ENCODE measurements around the gene MPHOSPH10. TPM values are rescaled to one million over a fixed set of nuclear protein-coding genes. Genes with fewer than 3 reads are reported as not detected.
A peak's percentile ranks its signal among the peaks of the same experiment; 100 is the strongest.
"Not testable (repeated sequence)": the region's sequence is repeated elsewhere in the genome, so short reads cannot be mapped to it uniquely, and the experiment has no call there.

MPHOSPH10 gene
- total RNA-seq: 10 to 100 TPM; 17.2 to 37.0 TPM

GRCh38 chr2:71130152-71130904, at the start of gene MPHOSPH10, which contains the start of gene MCEE:
TSS of gene MPHOSPH10 (plus strand) at chr2:71130634. CDS start at chr2:71130666, 32 bp downstream.
TSS of gene MCEE (minus strand) at chr2:71130229. CDS start at chr2:71130219, 10 bp downstream.
- Histone ChIP-seq H3K36me3 (peaks cover 15% of the 10 kb centered on the region), H3K4me1 (ENCODE audit: control insufficient read depth in 1 of 2, low read depth in 2 of 2) (peaks cover 25 to 37% of the 10 kb centered on the region in 2 donors), H3K9me3 (no peaks in the 10 kb centered on the region), H3K27me3 (replicated peaks; ENCODE audit: insufficient read depth) (no peaks in the 10 kb centered on the region), H3K4me3 (peak within 1 kb of the TSS; percentile 98), H3K27ac (peak within 1 kb of the TSS; percentile 94 to 96)
- DNase-seq (ENCODE audit: low spot score) (peak; percentile 72), ATAC-seq (ENCODE audit: insufficient number of reproducible peaks, low FRiP score, low read depth) (peak; percentile 96)
- no peak for TF ChIP-seq CTCF (IDR thresholded peaks at IDR 0.05)

- ATAC-seq (ENCODE audit: insufficient number of reproducible peaks, low FRiP score, low read depth): no peak
- DNase-seq (ENCODE audit: low spot score): no peak
- no peak overlapping the region for H3K27ac ChIP-seq
Measured at GRCh38 chr2:71082402-71083252, 47.8 kb upstream of the MPHOSPH10 start.

GRCh38 chr2:71083297-71083696, 47.1 kb upstream of the MPHOSPH10 start:
- H3K27ac ChIP-seq; H3K9me3 ChIP-seq; H3K4me3 ChIP-seq; ATAC-seq (ENCODE audit: insufficient number of reproducible peaks, low FRiP score, low read depth); DNase-seq (ENCODE audit: low spot score); H3K36me3 ChIP-seq; H3K4me1 ChIP-seq (ENCODE audit: control insufficient read depth in 1 of 2, low read depth in 2 of 2); H3K27me3 ChIP-seq (replicated peaks; ENCODE audit: insufficient read depth): not testable (repeated sequence)

More at GRCh38 chr2:71082402-71083252, 47.8 kb upstream of the MPHOSPH10 start:
- Histone ChIP-seq H3K27me3 (replicated peaks; ENCODE audit: insufficient read depth) (no peaks in the 10 kb centered on the region), H3K9me3 (no peaks in the 10 kb centered on the region), H3K4me1 (ENCODE audit: control insufficient read depth in 1 of 2, low read depth in 2 of 2) (no peaks in the 10 kb centered on the region), H3K4me3 (no peak overlapping the region), H3K36me3 (peaks cover under 1% of the 10 kb centered on the region)
- TF ChIP-seq CTCF (IDR thresholded peaks at IDR 0.05): no peak

GRCh38 chr2:71083752-71084312, 46.6 kb upstream of the MPHOSPH10 start:
- H3K4me1 ChIP-seq (ENCODE audit: control insufficient read depth in 1 of 2, low read depth in 2 of 2); DNase-seq (ENCODE audit: low spot score); H3K36me3 ChIP-seq; H3K27ac ChIP-seq; H3K9me3 ChIP-seq; ATAC-seq (ENCODE audit: insufficient number of reproducible peaks, low FRiP score, low read depth); H3K27me3 ChIP-seq (replicated peaks; ENCODE audit: insufficient read depth): not testable (repeated sequence)
- peak overlapping the region; percentile 38 for H3K4me3 ChIP-seq

GRCh38 chr2:71085325-71086003, 45.0 kb upstream of the MPHOSPH10 start:
- ATAC-seq (ENCODE audit: insufficient number of reproducible peaks, low FRiP score, low read depth); H3K4me3 ChIP-seq; H3K36me3 ChIP-seq; H3K27ac ChIP-seq; H3K9me3 ChIP-seq; H3K4me1 ChIP-seq (ENCODE audit: control insufficient read depth in 1 of 2, low read depth in 2 of 2); H3K27me3 ChIP-seq (replicated peaks; ENCODE audit: insufficient read depth); DNase-seq (ENCODE audit: low spot score): not testable (repeated sequence)

GRCh38 chr2:71089475-71089874, 41.0 kb upstream of the MPHOSPH10 start:
- DNase-seq (ENCODE audit: low spot score); H3K27ac ChIP-seq; H3K27me3 ChIP-seq (replicated peaks; ENCODE audit: insufficient read depth); H3K4me1 ChIP-seq (ENCODE audit: control insufficient read depth in 1 of 2, low read depth in 2 of 2); H3K9me3 ChIP-seq; H3K36me3 ChIP-seq; ATAC-seq (ENCODE audit: insufficient number of reproducible peaks, low FRiP score, low read depth); H3K4me3 ChIP-seq: not testable (repeated sequence)

GRCh38 chr2:71091808-71092207, 38.6 kb upstream of the MPHOSPH10 start:
- not testable (repeated sequence) for H3K36me3 ChIP-seq; H3K4me1 ChIP-seq (ENCODE audit: control insufficient read depth in 1 of 2, low read depth in 2 of 2); H3K9me3 ChIP-seq; H3K4me3 ChIP-seq; DNase-seq (ENCODE audit: low spot score); H3K27me3 ChIP-seq (replicated peaks; ENCODE audit: insufficient read depth); H3K27ac ChIP-seq; ATAC-seq (ENCODE audit: insufficient number of reproducible peaks, low FRiP score, low read depth)

- H3K36me3 ChIP-seq; DNase-seq (ENCODE audit: low spot score); ATAC-seq (ENCODE audit: insufficient number of reproducible peaks, low FRiP score, low read depth); H3K9me3 ChIP-seq; H3K4me1 ChIP-seq (ENCODE audit: control insufficient read depth in 1 of 2, low read depth in 2 of 2); H3K27me3 ChIP-seq (replicated peaks; ENCODE audit: insufficient read depth): not testable (repeated sequence)
- Histone ChIP-seq H3K27ac (peak overlapping the region in 1 of 2 donors; percentile 54), H3K4me3 (peak overlapping the region; percentile 59)
Measured at GRCh38 chr2:71092491-71093260, 37.8 kb upstream of the MPHOSPH10 start.

All from thoracic aorta (tissue), 2 donors.